Astrocyte of the spinal cord (primary cell): Measurements from ENCODE around the gene PHLDB2.

Experiments
- DNase-seq: peaks from one replicate; pipeline ENCODE4 v3.0.0; 2011; ENCODE audit warnings: low read depth, low spot score
- H3K4me3 ChIP-seq: 2 replicates; pipeline ENCODE4 v1.5.1; 2011; ENCODE audit warnings: low read depth, mild to moderate bottlenecking, low read length, moderate library complexity
- in situ Hi-C: cut with HindIII; loops from 2 replicates; pipeline ENCODE4 v1.10.0; 2017; ENCODE audit warnings: low sequenced_read_pairs
- TF ChIP-seq, protein P1 (sequence below): IDR thresholded peaks from 2 replicates; pipeline ENCODE4 v1.5.1; 2012; ENCODE audit warnings: low read depth, mild to moderate bottlenecking, low read length, inconsistent platforms

Gene PHLDB2

DNA sequence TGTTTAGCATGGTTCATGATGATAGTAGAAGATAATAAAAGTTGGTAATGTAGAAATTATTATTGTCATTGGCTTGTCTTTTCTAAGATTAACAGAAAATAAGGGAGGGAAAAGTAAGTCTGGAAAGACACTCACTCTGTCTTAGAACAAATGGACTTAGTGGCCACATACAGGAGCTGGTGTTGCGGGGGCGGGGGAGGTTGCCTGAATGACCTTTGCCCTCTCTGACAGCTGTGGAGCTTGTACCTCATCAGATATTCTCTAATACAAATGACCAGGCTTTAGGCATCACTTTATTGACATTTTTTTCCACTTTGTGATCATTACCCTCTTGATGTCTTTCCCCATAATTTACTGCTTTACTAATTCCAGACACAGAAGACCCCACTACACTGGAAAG lies 145.6 kb downstream of the PHLDB2 start:
- in situ Hi-C loops, result no loop called here
- DNase-seq, result no peak
- TF ChIP-seq, protein P1, sequence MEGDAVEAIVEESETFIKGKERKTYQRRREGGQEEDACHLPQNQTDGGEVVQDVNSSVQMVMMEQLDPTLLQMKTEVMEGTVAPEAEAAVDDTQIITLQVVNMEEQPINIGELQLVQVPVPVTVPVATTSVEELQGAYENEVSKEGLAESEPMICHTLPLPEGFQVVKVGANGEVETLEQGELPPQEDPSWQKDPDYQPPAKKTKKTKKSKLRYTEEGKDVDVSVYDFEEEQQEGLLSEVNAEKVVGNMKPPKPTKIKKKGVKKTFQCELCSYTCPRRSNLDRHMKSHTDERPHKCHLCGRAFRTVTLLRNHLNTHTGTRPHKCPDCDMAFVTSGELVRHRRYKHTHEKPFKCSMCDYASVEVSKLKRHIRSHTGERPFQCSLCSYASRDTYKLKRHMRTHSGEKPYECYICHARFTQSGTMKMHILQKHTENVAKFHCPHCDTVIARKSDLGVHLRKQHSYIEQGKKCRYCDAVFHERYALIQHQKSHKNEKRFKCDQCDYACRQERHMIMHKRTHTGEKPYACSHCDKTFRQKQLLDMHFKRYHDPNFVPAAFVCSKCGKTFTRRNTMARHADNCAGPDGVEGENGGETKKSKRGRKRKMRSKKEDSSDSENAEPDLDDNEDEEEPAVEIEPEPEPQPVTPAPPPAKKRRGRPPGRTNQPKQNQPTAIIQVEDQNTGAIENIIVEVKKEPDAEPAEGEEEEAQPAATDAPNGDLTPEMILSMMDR, result no peak
- no peak overlapping the region for H3K4me3 ChIP-seq

DNA sequence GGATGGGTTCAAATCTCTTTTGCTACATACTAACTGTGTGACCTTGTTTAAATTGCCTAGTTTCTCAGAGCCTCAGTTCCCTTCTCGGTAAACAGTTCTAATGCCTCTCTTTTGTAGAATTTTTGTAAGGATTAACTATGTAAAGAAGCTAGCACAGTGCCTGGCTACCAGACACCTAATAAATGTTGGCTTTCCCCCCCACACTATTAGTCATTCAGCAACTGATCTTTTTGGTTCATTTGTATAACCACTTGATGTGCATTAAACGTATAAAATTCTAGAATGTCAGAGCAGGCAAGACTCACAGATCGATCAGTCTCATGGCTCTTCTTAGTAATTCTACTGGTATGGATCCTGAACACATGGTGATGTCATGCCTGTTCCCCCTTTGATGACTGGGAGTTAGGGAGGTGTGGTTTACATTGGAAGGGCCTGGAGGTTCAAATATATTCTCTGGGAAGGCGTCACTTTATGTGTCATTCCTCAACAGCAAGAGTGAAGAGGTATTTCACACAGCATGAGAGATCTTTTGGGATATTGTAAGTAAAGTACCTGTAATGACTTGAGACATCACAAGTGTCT lies 146.1 kb downstream of the PHLDB2 start:
- no peak for DNase-seq
- TF ChIP-seq, protein P1, result no peak
- H3K4me3 ChIP-seq, result no peak overlapping the region
- in situ Hi-C loops, result no loop called here

DNA sequence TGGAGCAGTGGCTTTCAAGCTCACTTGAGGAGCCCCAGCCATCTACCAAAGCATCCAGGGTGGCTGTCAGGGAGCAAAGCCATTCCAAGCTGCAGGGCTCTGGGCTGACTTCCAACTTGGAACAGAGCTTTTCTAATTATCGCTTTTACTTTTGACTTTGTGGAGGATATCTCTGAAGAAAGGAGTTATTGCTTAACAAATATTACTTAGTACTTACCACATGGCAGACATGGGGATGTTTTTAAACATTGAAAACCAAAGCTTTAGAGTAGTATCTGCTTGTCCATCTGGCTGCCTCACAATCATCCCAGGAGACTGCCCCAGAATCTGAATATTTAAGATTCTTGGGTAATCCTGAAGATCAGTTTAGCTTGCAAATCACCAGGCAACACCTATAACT lies 148.6 kb downstream of the PHLDB2 start:
- in situ Hi-C loops, result no loop called here
- DNase-seq, result no peak
- no peak overlapping the region for H3K4me3 ChIP-seq
- TF ChIP-seq, protein P1, result no peak

DNA sequence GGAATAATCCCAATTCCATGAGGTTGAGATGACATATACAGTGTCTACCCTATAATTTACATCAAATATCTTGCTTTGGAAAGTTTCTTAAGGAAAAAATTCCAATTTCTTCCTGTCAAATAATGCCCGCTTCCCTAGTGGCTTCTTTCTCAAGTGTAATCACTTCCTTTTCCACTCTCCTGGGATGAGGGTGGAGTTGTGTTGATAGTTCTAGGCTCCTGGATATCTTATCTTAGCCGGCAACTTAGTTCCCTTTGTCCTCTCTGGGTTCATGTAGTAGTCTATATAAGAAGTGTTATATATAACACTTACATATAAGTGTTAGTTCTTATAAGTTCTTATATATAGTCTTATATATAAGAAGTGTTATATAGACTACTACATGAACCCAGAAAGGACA lies 150.6 kb downstream of the PHLDB2 start:
- H3K4me3 ChIP-seq, result no peak overlapping the region
- no peak for DNase-seq
- TF ChIP-seq, protein P1, result no peak
- in situ Hi-C loops, result no loop called here

DNA sequence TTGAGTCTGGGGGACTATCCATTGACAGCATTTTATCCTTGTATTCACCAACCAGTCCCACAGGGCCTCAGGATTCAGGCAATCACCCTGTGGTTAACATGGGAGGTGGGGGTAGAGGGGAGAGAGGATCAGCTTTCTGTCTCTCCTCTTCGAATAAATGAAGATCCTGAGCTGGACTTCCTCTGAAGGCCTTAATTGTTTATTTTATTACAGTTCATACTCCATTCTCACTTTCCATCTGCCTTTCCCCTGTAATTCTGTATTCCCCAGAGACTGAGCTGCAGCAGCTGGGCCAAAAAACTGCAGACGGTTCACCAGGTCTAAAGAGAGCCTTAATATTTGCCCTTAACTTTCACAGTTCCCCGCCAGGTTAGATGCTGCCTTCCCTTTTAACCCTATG lies 151.6 kb downstream of the PHLDB2 start:
- TF ChIP-seq, protein P1, result no peak
- no peak for DNase-seq
- in situ Hi-C loops, result no loop called here
- H3K4me3 ChIP-seq, result no peak overlapping the region

DNA sequence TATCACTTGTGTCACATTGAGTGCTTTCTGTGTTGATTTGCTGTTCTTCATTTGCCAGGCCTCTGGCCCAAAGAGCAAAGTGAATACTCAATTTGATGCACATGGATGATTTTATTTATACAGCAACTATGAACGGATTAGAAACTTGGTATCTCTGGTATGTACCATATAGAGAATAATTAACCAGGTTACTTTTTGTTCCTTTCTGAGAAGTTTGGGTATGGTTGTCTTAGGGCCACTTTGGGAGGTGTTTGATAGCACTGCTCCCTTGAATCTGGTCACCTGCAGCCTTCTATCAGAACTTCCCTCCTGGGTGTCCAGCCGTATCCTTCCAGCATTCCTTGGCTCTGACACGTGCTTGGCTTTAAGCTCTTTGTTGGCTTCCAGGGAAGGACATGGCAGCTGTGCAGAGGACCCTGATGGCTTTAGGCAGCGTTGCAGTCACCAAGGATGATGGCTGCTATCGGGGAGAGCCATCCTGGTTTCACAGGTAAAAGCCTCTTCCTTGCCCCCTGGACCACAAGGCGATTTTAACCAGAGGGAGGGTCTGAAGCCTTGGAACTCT lies 152.4 kb downstream of the PHLDB2 start:
- no peak for DNase-seq
- no peak overlapping the region for H3K4me3 ChIP-seq
- in situ Hi-C loops, result no loop called here
- TF ChIP-seq, protein P1, result no peak
